Measurements from ENCODE around the gene RNF224. TPM values are rescaled to one million over a fixed set of nuclear protein-coding genes. Genes with fewer than 3 reads are reported as not detected.

RNF224 gene
- total RNA-seq, 2 experiments from 2014 or later: not detected

DNA sequence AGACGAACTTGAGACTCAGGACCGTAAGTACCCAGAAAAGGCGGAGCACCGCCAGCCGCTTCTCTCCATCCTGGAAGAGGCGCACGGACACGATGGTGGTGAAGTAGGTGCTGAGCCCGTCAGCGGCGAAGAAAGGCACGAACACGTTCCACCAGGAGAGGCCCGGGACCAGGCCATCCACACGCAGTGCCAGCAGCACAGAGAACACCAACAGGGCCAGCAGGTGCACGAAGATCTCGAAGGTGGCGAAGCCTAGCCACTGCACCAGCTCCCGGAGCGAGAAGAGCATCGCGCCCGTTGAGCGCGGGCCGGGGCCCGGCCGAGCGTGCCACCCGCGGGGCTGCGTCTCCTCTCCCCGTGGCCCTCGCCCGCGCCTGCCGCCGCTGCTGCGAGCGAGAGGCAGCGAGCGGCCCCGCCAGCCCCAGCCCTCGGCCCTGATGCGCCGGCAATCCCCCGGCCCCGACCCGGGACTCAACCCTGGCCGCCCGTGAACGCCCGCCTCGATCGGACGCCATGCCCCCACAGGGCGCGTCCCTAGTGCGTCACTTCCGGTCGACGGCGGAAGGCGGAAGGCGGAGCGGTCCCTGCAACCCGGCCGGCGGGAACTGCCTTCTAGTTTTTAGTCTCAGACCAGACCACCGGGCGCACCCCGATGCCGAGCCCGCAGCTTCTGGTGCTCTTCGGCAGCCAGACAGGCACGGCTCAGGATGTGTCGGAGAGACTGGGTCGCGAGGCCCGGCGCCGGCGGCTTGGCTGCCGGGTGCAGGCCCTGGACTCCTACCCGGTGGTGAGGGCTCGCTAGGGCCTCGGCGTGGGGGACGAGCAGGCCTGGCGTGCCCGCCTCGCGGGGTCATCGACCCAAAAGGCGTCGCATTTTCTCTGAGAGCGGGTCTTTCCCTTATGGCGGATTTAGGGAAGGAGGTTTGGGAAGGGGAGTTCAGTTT is 21.9 kb upstream of the RNF224 start, which contains the start of the genes NDOR1 and TMEM203:
TSS of gene NDOR1 (plus strand) at position 575 of the 944 bp plus-strand sequence. CDS start at position 653, 78 bp downstream.
TSS of gene TMEM203 (minus strand) at position 523 of the 944 bp plus-strand sequence. CDS start at position 289, 234 bp downstream.
- DNase-seq: peak; percentile 96
- H3K27ac Mint-ChIP-seq: peak within 1 kb of the TSS; percentile 88
- intact Hi-C loops (cut with micrococcal nuclease): loop anchor here (1.0 to 10.0 kb wide), 3 partner anchors 17 to 321 kb away; partner anchors contain the start of genes ANAPC2, SSNA1 and TRAF2
- H3K9me3 Mint-ChIP-seq: no peaks in the 10 kb centered on the region
- peaks cover 43% of the 10 kb centered on the region for H3K4me1 Mint-ChIP-seq (ENCODE audit: low read depth)
- H3K36me3 Mint-ChIP-seq: peaks cover 18% of the 10 kb centered on the region
- ChIA-PET POLR2A (interaction anchor here (0.6 to 3.1 kb wide), 9 partner anchors 11 to 119 kb away, joined by 3 to 10 read pairs (median 4); partner anchors contain the start of genes ANAPC2, MAN1B1, SSNA1 and TUBB4B), CTCF (interaction anchor here (0.7 to 2.8 kb wide), 7 partner anchors 17 to 724 kb away, joined by 3 to 15 read pairs (median 8); partner anchors contain the start of genes ANAPC2, MAN1B1, RNF224 and SSNA1)
- H3K27me3 Mint-ChIP-seq: no peaks in the 10 kb centered on the region
- peak within 1 kb of the TSS; percentile 92 for H3K4me3 Mint-ChIP-seq

DNA sequence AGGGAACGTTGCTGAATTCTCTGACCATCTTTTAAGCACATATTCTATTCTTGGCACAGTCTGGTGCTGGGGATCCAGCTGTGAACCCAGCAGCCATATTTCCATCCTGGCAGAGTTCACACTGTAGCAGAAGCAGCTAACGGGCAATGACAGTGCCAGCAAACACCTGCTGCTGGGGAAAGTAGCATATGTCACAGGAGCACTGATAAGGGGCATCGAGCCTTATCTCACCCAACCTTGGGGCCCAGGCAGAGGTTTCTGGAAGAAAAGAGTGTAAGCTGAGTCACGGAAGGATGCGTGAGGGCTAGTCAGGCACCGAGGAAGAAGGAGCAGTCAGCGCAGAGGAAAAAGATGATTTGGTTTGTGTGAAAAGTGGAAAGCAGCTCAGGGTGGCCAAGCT is 20.7 kb upstream of the RNF224 start:
- ChIA-PET POLR2A (interaction anchor here (1.0 to 3.1 kb wide), 4 partner anchors 10 to 399 kb away, joined by 3 to 10 read pairs (median 4); partner anchors contain the start of genes ANAPC2 and SSNA1), CTCF (interaction anchor here (0.9 to 1.8 kb wide), 2 partner anchors 10 to 30 kb away, joined by 3 to 4 read pairs; no protein-coding TSS in a partner anchor)
- peaks cover 18% of the 10 kb centered on the region for H3K36me3 Mint-ChIP-seq
- H3K9me3 Mint-ChIP-seq: no peaks in the 10 kb centered on the region
- peak overlapping the region; percentile 79 for H3K27ac Mint-ChIP-seq
- no peak for DNase-seq
- H3K27me3 Mint-ChIP-seq: no peaks in the 10 kb centered on the region
- peaks cover 39% of the 10 kb centered on the region for H3K4me1 Mint-ChIP-seq (ENCODE audit: low read depth)
- H3K4me3 Mint-ChIP-seq: peak overlapping the region; percentile 92
- intact Hi-C loops (cut with micrococcal nuclease): loop anchor here (10.0 kb wide), 1 partner anchor 322 kb away; the partner anchor contains the start of gene TRAF2

DNA sequence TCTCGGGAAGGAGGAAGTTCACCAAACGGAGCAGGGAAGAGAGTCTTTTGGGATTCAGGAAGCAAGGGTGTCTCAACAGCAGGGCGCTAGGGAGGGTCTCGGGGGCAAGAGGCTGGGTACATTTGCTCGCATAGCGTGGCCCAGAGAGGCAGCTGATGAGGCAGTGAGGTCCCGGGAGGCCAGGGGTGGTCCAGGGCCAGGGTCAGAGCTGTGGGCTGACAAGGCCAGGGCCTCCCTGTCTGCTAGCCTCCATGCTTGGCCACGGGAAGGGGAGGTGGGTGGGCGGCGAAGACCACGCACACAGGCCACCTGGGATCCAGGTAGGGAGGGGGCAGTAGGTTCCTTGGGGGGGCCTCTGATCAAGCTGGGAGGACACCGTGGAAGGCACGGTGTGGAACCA is 15.8 kb upstream of the RNF224 start:
- no peak for DNase-seq
- H3K27ac Mint-ChIP-seq: no peak overlapping the region
- H3K36me3 Mint-ChIP-seq: peaks cover 15% of the 10 kb centered on the region
- CTCF ChIA-PET: no interaction called here
- H3K27me3 Mint-ChIP-seq: no peaks in the 10 kb centered on the region
- intact Hi-C loops (cut with micrococcal nuclease): no loop called here
- POLR2A ChIA-PET: no interaction called here
- H3K4me3 Mint-ChIP-seq: no peak overlapping the region
- H3K9me3 Mint-ChIP-seq: no peaks in the 10 kb centered on the region
- H3K4me1 Mint-ChIP-seq (ENCODE audit: low read depth): peaks cover 13% of the 10 kb centered on the region

DNA sequence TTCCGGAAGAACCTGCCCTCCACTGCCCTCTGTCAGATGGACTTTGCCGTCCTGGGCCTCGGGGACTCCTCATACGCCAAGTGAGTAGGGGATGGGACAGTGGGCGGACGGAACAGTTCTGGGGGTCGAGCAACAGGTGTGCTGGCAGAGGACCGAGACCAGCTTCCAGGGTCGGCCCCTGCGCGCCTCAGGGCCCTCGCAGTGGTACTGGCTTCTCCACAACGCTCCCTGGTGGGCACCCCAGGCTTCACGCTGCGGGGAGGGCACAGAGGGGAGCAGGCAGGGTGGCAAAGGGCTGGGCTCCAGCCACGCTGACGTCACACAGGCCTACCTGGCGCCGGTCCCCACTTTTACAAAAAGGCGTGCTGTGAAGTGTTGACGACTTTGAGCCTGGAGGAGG is 14.8 kb upstream of the RNF224 start:
- no peak for DNase-seq
- Mint-ChIP-seq H3K9me3 (no peaks in the 10 kb centered on the region), H3K4me1 (ENCODE audit: low read depth) (peaks cover 3% of the 10 kb centered on the region), H3K36me3 (peaks cover 9% of the 10 kb centered on the region), H3K27me3 (no peaks in the 10 kb centered on the region), H3K4me3 (no peak overlapping the region), H3K27ac (no peak overlapping the region)
- ChIA-PET POLR2A (no interaction called here), CTCF (no interaction called here)
- intact Hi-C loops (cut with micrococcal nuclease): no loop called here

DNA sequence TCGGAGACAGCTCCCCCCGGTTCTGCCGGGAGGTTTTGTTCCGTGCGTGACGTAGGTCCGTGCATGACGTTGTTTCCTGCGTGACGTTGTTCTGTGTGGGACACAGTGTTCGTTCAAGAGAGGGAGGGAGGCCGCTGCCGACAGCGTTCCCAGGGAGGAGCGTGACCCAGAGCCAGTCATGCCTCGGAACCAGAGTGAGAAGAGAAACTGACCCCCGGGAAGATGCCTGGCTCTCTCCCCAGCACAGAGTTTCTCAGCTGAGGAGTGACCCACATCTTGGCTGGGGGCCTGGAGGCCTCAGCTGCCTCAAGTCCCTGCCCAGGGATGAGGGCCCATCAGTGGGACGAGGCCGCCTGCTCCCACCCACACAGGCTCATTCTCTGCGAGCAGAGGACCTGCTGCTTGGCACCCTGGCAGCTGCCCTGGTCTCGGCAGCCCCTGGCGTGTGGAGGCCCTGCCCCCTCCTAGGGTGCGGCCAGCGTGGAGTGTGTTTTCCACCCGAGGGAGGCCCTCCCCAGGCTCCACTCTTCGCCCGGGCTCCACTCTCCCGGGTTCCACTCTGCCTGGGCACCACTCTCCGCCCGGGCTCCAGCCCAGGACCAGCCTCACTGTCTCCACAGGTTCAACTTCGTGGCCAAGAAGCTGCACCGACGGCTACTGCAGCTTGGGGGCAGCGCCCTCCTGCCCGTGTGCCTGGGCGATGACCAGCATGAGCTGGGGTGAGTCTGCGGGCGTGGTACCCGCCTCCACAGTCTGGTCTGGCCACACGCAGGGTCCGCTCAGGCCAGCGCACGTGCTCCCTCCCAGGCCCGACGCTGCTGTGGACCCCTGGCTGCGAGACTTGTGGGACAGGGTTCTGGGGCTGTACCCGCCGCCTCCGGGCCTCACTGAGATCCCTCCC is 13.9 kb upstream of the RNF224 start:
- H3K36me3 Mint-ChIP-seq: peaks cover 6% of the 10 kb centered on the region
- ChIA-PET CTCF (no interaction called here), POLR2A (interaction anchor here (0.9 kb wide), 1 partner anchor 12 kb away, joined by 3 read pairs; the partner anchor contains the start of gene TPRN)
- intact Hi-C loops (cut with micrococcal nuclease): no loop called here
- no peak overlapping the region for H3K27ac Mint-ChIP-seq
- DNase-seq: no peak
- peaks cover 2% of the 10 kb centered on the region for H3K4me1 Mint-ChIP-seq (ENCODE audit: low read depth)
- H3K27me3 Mint-ChIP-seq: no peaks in the 10 kb centered on the region
- no peaks in the 10 kb centered on the region for H3K9me3 Mint-ChIP-seq
- no peak overlapping the region for H3K4me3 Mint-ChIP-seq

DNA sequence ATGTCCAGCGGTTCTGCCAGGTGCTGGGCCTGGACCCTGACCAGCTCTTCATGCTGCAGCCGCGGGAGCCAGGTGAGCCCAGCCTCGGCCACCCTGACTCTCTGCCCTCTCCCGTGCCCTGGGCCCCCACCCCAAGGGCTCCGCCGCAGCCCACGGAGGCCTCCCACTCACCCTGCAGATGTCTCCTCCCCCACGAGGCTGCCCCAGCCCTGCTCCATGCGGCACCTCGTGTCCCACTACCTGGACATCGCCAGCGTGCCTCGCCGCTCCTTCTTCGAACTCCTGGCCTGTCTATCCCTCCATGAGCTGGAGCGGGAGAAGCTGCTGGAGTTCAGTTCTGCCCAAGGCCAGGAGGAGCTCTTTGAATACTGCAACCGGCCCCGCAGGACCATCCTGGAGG is 12.7 kb upstream of the RNF224 start:
- Mint-ChIP-seq H3K36me3 (peaks cover 3% of the 10 kb centered on the region), H3K27me3 (no peaks in the 10 kb centered on the region), H3K4me3 (no peak overlapping the region), H3K9me3 (no peaks in the 10 kb centered on the region), H3K27ac (no peak overlapping the region), H3K4me1 (ENCODE audit: low read depth) (no peaks in the 10 kb centered on the region)
- intact Hi-C loops (cut with micrococcal nuclease): no loop called here
- DNase-seq: no peak
- ChIA-PET POLR2A (no interaction called here), CTCF (interaction anchor here (1.3 kb wide), 1 partner anchor 13 kb away, joined by 5 read pairs; the partner anchor contains the start of gene RNF224)

DNA sequence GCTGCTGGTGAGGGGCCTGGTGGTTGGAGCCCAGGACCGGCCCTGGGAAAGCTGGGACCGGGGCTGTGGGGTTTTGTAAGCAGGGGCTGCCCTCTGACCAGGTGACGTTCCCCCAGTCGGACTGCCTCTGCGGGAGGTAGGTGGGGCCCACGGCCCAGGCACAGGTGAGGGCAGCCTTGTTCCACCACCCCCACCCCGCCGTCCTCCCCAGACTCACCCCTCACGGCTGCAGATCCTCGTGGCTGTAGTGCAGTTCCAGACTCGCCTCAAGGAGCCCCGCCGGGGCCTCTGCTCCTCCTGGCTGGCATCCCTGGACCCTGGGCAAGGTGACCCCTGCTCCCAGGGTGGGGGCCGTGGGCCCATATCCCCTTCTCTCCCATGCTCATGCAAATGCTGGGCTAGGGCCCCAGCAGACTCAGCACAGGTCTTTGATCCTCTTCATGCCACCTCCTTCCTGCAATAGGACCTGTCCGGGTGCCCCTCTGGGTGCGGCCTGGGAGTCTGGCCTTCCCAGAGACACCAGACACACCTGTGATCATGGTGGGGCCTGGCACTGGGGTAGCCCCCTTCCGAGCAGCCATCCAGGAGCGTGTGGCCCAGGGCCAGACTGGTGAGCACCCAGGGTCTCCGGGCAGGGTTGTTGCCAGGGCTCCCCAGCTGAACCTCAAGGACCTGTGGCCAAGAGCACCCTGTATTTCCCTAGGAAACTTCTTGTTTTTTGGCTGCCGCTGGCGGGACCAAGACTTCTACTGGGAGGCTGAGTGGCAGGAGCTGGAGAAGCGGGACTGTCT is 11.9 kb upstream of the RNF224 start:
- Mint-ChIP-seq H3K9me3 (no peaks in the 10 kb centered on the region), H3K4me1 (ENCODE audit: low read depth) (no peaks in the 10 kb centered on the region), H3K36me3 (peaks cover 3% of the 10 kb centered on the region), H3K4me3 (no peak overlapping the region), H3K27me3 (no peaks in the 10 kb centered on the region), H3K27ac (no peak overlapping the region)
- ChIA-PET CTCF (interaction anchor here (1.2 to 1.8 kb wide), 3 partner anchors 8 to 151 kb away, joined by 3 to 5 read pairs (median 4); partner anchors contain the start of gene RNF224), POLR2A (no interaction called here)
- DNase-seq: no peak
- intact Hi-C loops (cut with micrococcal nuclease): no loop called here

DNA sequence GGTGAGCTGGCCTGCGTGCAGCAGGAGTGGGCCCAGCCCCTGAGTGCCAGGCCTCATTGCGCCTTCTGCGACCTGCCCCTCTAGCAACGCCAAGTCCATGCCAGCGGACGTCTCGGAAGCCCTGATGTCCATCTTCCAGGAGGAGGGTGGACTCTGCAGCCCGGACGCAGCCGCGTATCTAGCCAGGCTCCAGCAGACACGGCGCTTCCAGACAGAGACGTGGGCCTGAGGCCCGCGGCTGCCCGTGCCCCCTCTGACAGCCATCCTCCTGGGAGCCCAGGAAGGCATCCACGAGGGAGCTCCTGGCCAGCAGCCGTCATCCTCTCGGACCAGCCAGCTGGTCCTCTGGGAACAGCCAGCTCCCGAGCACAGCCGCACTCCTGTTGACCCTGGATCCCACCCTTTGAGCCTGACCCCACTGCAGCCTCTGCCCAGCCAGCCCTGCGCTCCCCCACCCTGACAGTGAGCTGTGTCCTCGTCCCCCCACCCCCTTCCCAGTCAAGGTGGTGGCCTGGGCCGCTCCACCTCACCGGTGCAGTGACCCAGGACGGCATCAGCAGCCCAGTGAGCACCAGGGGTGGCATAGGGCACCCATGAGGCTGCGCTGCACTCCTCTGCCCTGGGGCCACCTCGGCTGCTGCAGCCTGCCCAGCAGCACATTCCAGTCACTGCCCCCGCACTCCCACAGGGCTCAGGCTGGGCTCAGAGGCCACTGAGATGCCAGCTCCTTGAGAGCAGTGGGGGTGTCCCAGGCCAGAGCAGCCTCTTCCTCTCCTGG is 10.9 kb upstream of the RNF224 start:
- CTCF ChIA-PET: interaction anchor here (1.2 to 1.8 kb wide), 3 partner anchors 9 to 152 kb away, joined by 3 to 4 read pairs (median 4); no protein-coding TSS in a partner anchor
- Mint-ChIP-seq H3K27ac (no peak overlapping the region), H3K9me3 (no peaks in the 10 kb centered on the region), H3K36me3 (peaks cover 3% of the 10 kb centered on the region), H3K4me1 (ENCODE audit: low read depth) (no peaks in the 10 kb centered on the region), H3K27me3 (no peaks in the 10 kb centered on the region), H3K4me3 (no peak overlapping the region)
- POLR2A ChIA-PET: interaction anchor here (1.2 kb wide), 2 partner anchors 9 to 12 kb away, joined by 5 to 6 read pairs; no protein-coding TSS in a partner anchor
- intact Hi-C loops (cut with micrococcal nuclease): no loop called here
- no peak for DNase-seq

DNA sequence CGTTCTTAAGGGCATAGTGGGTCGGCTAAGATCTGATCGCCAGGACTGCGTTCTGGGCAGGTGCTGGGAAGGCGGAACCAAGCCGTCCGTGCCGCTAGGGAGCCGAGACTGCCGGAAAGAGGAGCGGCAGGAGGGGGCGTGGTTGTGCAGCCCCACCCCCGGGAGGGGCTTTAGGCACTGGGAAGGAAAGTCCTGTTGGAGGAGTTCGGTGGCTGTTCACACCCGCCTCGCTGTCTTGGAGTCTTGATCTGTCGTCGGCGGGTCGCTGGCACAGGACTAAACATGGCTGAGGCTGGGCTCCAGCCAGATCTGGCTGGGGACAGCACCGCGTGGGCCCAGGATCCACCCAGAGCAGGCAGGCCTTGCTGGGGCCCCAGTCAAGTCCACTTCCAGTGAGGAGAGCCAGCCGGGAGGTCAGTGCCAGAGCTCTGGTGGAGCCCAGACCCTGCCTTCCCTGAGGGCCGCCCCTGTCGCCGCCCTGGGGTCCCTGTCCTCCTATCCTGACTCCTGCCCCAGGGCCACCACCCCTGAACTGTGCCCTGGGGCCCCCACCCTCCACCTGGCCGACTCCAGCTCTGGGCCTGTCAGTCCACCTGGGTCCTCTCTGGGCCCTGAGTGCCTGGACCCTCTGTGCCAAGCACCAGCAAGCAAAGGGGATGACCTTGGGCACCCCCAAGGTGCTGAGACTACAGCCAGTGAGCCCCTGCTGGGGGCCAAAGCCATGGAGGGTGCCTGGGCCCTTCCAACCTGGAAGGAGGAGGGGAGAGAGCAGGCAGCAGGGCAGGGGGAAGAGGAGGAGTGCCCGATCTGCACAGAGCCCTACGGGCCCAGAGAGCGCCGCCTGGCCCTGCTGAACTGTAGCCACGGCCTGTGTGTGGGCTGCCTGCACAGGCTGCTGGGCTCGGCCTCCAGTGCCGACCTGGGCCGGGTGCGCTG is 9.8 kb upstream of the RNF224 start:
- Mint-ChIP-seq H3K9me3 (no peaks in the 10 kb centered on the region), H3K4me1 (ENCODE audit: low read depth) (no peaks in the 10 kb centered on the region), H3K36me3 (peaks cover 3% of the 10 kb centered on the region), H3K27me3 (no peaks in the 10 kb centered on the region), H3K4me3 (no peak overlapping the region), H3K27ac (no peak overlapping the region)
- POLR2A ChIA-PET: interaction anchor here (1.2 kb wide), 1 partner anchor 10 kb away, joined by 5 read pairs; no protein-coding TSS in a partner anchor
- CTCF ChIA-PET: interaction anchor here (1.8 kb wide), 1 partner anchor 10 kb away, joined by 4 read pairs; no protein-coding TSS in a partner anchor
- intact Hi-C loops (cut with micrococcal nuclease): no loop called here
- DNase-seq: no peak
